MG63 (cell line): ENCODE results near the gene PSD4. TPM values are rescaled to one million over a fixed set of nuclear protein-coding genes. Genes with fewer than 3 reads are reported as not detected.

ENCODE experiments used
- DNase-seq: peaks from one replicate; pipeline ENCODE4 v3.0.0-alpha.2; 2020
- H3K27me3 ChIP-seq: fragments of 250-450 bp; sonication (Bioruptor Pico); 2 replicates; pipeline ENCODE4 v1.5.1; 2020; ENCODE audit warnings: mild to moderate bottlenecking, moderate library complexity
- H3K36me3 ChIP-seq: fragments of 250-450 bp; sonication (Bioruptor Pico); 2 replicates; pipeline ENCODE4 v1.5.1; 2020; ENCODE audit warnings: mild to moderate bottlenecking, moderate library complexity
- H3K4me3 ChIP-seq: fragments of 250-450 bp; sonication (Bioruptor Pico); 2 replicates; pipeline ENCODE4 v1.5.1; 2020; ENCODE audit warnings: mild to moderate bottlenecking, moderate library complexity
- H3K9me3 ChIP-seq: fragments of 250-450 bp; sonication (Bioruptor Pico); 2 replicates; pipeline ENCODE4 v1.5.1; 2020; ENCODE audit warnings: mild to moderate bottlenecking, moderate library complexity
- total RNA-seq: library from RNA; depleted of rRNA; stranded (reverse); fragments of >200 nt; shearing (Covaris generic); gene quantifications from 2 replicates; pipeline ENCODE4 v1.2.3, GENCODE V29; 2014; ENCODE audit warnings: low replicate concordance

The PSD4 gene
- total RNA-seq, 1 experiment from 2014 or later = 0.16 TPM

GRCh38 chr2:113219889-113220641 lies 46.3 kb downstream of the PSD4 start:
- DNase-seq = peak; percentile 78

DNA sequence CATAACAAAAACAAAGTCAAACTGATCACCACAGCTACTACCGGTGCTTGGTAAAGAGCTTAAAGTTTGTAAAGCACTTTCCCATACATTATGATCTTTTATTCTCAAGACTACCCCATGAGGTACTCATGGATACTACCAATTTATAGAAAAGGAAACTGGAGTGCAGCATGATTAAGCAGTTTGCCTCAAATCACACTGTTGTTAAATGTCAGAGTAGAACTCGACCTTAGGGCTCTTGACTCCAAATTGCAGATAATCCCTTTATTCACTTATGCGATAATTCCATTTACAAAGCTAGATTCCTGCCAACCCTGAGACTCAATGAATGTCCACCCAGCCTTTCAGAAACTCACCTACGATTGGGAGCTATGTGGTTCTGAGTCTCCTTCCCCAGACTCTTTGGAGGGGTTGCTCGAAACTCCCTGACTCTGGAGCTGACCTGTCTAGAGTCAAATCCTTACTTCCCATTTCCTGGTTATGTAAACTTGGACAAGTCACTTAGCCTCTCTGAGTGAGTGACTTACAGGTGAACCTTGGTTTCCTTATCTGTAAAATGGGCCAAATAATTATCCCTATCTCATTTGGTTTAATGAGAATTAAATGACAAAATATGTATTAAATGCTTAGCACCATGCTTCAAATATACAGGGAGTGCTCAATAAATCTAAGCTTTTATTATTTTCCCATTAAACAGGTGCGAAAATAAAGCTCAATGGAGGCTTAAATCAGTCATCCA lies 47.4 kb downstream of the PSD4 start:
- no peak for DNase-seq
- Histone ChIP-seq H3K9me3 (no peaks in the 10 kb centered on the region), H3K36me3 (no peaks in the 10 kb centered on the region), H3K27me3 (no peaks in the 10 kb centered on the region), H3K4me3 (no peak overlapping the region)

More at GRCh38 chr2:113219889-113220641, 46.3 kb downstream of the PSD4 start:
- no peaks in the 10 kb centered on the region for H3K36me3 ChIP-seq
- H3K4me3 ChIP-seq = no peak overlapping the region
- no peaks in the 10 kb centered on the region for H3K9me3 ChIP-seq
- H3K27me3 ChIP-seq = no peaks in the 10 kb centered on the region

DNA sequence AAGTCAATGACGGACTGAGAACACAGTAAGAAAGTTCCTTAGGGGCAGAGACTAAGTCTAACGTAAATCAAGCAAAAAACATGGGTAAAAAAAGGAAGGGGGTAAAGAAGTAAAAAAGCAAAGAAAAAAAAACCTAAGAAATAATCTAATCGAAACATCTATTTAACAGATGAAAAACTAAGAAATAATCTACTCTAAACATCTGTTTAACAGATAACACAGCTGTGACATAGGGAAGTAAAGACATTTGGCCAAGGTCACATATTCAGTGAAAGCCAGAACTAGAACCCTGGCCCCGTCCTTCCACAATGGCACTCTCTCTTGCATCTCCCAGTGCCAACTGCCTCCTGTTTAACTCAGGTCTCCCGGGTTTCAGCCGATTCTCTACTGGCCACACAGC lies 48.1 kb downstream of the PSD4 start:
- no peaks in the 10 kb centered on the region for H3K9me3 ChIP-seq
- no peak overlapping the region for H3K4me3 ChIP-seq
- DNase-seq = no peak
- no peaks in the 10 kb centered on the region for H3K36me3 ChIP-seq
- no peaks in the 10 kb centered on the region for H3K27me3 ChIP-seq

GRCh38 chr2:113223813-113224212 lies 50.0 kb downstream of the PSD4 start:
- Histone ChIP-seq H3K4me3 (no peak overlapping the region), H3K9me3 (no peaks in the 10 kb centered on the region), H3K27me3 (no peaks in the 10 kb centered on the region), H3K36me3 (no peaks in the 10 kb centered on the region)
- DNase-seq = no peak

DNA sequence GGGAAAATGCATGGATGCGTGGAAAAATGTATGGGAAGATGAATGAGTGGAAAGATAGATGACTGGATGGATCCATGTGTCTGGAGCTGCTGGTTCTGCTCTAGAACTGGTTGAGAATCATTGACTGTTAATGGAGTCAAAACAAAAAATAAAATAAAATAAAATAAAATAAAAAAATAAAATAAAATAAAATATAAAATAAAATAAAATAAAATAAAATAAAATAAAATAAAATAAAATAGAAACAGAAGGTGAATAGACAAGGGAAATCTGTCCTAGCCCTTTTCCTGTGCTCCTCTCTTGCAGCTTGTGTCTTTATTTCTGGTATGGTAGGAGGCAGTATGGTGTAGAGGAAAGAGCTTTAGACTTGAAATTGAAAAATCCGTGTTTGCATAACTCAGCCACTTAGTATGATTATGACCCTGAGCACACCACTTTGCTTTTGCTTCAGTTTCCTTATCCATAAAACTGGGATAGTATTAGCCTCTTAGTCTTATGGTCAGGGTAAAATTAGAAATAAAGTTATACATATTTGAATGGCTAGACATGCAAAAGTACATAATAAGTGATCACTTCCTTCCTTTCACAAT lies 51.0 kb downstream of the PSD4 start:
- Histone ChIP-seq H3K4me3 (no peak overlapping the region), H3K27me3 (no peaks in the 10 kb centered on the region), H3K36me3 (no peaks in the 10 kb centered on the region), H3K9me3 (no peaks in the 10 kb centered on the region)
- no peak for DNase-seq

DNA sequence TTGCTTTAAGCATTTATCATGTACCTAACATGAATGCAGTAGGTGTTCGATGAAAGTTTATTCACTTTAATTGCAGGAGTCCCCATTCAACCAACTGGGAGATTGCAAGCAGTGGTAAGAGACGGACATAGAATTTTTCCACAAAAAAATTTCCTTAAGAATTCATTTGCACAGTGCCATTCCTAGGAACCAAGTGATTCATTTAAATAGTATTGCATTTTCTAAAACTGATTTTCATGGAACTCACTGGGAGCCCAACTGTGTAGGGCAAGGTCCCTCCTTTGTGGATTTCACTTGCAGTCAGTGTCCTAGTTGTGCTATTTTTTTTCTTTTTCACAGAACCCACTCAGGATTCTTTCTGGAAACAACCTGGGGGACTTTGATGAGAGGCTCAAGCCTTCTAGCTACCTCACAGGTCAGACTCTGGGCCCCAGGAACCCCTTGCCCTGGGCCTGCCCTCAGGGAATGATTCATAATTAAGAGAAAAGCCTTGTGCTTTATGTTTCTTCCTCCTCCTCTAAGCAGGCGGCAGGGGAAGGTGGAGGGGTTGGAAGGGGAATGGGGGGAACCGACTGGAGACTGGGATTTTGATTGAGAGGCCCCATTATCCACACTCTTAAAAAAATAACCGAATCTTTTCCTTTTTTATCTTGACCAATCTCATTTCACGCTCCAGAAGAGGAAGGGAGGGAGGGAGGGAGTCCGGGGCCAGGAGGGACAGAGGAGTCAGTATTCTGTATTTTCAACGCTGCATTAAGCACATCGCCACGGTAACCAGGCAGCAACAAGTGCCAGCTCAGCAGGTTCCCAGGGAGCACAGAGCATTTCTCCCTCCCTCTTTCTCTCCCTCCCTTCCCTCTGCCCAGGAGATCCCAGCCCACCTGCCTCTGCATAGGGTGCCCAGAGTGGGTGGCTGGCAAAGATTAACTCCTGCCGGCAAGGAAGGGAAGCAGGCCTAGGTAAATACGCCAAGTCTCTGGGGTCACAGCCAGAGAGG lies 51.8 kb downstream of the PSD4 start:
- H3K9me3 ChIP-seq = no peaks in the 10 kb centered on the region
- no peak overlapping the region for H3K4me3 ChIP-seq
- H3K27me3 ChIP-seq = no peaks in the 10 kb centered on the region
- DNase-seq = no peak
- no peaks in the 10 kb centered on the region for H3K36me3 ChIP-seq

- no peaks in the 10 kb centered on the region for H3K9me3 ChIP-seq
- H3K36me3 ChIP-seq = no peaks in the 10 kb centered on the region
- no peak overlapping the region for H3K4me3 ChIP-seq
- no peaks in the 10 kb centered on the region for H3K27me3 ChIP-seq
- no peak for DNase-seq
Observed at GRCh38 chr2:113226462-113226861, 52.7 kb downstream of the PSD4 start.

GRCh38 chr2:113227290-113227689 lies 53.5 kb downstream of the PSD4 start:
- Histone ChIP-seq H3K36me3 (no peaks in the 10 kb centered on the region), H3K27me3 (no peaks in the 10 kb centered on the region), H3K9me3 (no peaks in the 10 kb centered on the region), H3K4me3 (no peak overlapping the region)
- DNase-seq = no peak

- Histone ChIP-seq H3K9me3 (no peaks in the 10 kb centered on the region), H3K27me3 (no peaks in the 10 kb centered on the region), H3K36me3 (no peaks in the 10 kb centered on the region), H3K4me3 (no peak overlapping the region)
- DNase-seq = no peak
Observed at GRCh38 chr2:113227698-113228097, 53.9 kb downstream of the PSD4 start.

GRCh38 chr2:113228351-113228750 lies 54.6 kb downstream of the PSD4 start:
- Histone ChIP-seq H3K9me3 (no peaks in the 10 kb centered on the region), H3K27me3 (no peaks in the 10 kb centered on the region), H3K4me3 (no peak overlapping the region), H3K36me3 (no peaks in the 10 kb centered on the region)
- no peak for DNase-seq

DNA sequence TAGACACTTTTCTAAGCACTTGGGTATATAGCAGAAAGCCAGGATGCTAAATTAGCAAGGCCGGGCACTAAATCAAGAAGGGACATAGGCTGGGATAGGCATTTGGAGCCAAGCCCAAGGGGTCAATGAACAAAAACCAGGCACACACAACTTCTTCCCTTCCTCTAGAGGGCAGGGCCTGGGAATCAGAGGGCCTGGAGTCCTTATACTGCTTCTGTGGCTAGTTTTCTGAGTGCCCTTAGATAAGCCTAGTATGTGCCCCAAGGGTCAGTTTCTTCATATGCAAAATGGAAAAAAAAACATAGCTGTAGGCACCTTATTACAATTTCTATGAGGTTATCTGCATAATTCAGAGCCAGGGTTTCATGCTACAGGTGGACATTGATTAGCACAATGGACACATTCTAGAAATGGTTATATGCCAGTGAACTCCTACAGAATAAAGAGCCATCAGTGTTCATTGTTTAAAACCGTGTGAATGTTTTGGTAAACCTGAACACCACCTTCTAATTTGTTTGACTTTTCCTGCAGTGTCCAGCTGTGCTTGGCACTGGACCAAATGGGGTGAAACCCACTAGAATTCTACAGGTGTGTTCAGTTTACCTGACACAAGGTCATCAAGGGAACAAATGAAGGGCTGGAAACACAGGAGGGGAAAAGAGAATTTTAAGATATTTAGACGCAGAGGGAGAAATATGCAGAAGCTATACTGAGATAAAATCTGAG lies 55.4 kb downstream of the PSD4 start:
- Histone ChIP-seq H3K36me3 (no peaks in the 10 kb centered on the region), H3K4me3 (no peak overlapping the region), H3K27me3 (no peaks in the 10 kb centered on the region), H3K9me3 (no peaks in the 10 kb centered on the region)
- DNase-seq = no peak

GRCh38 chr2:113229795-113230194 lies 56.0 kb downstream of the PSD4 start:
- Histone ChIP-seq H3K4me3 (no peak overlapping the region), H3K27me3 (no peaks in the 10 kb centered on the region), H3K9me3 (no peaks in the 10 kb centered on the region), H3K36me3 (no peaks in the 10 kb centered on the region)
- no peak for DNase-seq

- Histone ChIP-seq H3K9me3 (no peaks in the 10 kb centered on the region), H3K27me3 (no peaks in the 10 kb centered on the region), H3K36me3 (no peaks in the 10 kb centered on the region), H3K4me3 (no peak overlapping the region)
- no peak for DNase-seq
Observed at GRCh38 chr2:113230531-113230930, 56.8 kb downstream of the PSD4 start.

GRCh38 chr2:113231064-113231463 lies 57.3 kb downstream of the PSD4 start:
- Histone ChIP-seq H3K36me3 (no peaks in the 10 kb centered on the region), H3K9me3 (no peaks in the 10 kb centered on the region), H3K27me3 (no peaks in the 10 kb centered on the region), H3K4me3 (no peak overlapping the region)
- no peak for DNase-seq

DNA sequence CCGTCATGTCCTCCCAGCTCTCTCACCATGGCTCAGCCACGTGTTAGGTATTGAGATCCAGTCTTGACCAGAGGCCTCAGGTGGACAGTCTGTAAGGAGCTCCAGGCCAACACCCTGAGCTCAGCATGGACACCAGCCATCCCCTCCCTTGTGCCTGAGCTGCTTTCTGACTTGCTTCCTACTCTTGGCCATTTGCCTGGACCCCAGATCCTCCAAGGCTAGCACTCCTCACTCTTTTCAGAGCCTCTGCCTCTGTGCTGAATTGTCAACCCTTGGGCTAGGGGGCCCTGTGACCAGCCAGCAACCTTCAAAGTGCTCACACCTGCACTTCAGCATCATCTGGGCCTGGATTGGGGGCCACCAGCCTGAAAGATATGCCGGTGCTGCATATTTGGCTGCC lies 58.4 kb downstream of the PSD4 start:
- no peaks in the 10 kb centered on the region for H3K27me3 ChIP-seq
- no peak for DNase-seq
- H3K9me3 ChIP-seq = no peaks in the 10 kb centered on the region
- H3K36me3 ChIP-seq = peaks cover 7% of the 10 kb centered on the region
- no peak overlapping the region for H3K4me3 ChIP-seq

DNA sequence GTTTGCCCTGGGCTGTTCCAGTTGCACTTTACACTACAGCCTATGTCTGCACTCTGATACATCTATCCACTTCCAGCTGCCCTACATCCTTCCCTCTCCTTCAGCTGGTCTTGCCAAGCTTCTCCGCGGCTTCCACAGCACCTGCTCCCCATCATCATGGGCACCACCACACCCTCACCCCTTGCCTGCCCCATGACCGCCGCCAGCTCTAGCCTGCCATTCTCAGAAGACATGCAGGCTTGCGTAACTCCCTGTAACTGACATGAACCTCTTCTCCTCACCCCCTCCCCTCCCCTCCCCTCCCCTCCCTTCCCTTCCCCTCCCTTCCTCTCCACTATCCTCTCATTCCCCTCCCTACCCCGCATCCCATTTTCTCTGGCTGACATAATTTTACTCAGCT lies 59.0 kb downstream of the PSD4 start:
- Histone ChIP-seq H3K4me3 (no peak overlapping the region), H3K9me3 (no peaks in the 10 kb centered on the region), H3K36me3 (peaks cover 13% of the 10 kb centered on the region), H3K27me3 (no peaks in the 10 kb centered on the region)
- no peak for DNase-seq
